B cell (primary cell): Measurements from ENCODE around the gene DNAI2. TPM values are rescaled to one million over a fixed set of nuclear protein-coding genes. Genes with fewer than 3 reads are reported as not detected.

Experiments used
- ATAC-seq: fragments of 200-7000 bp; cut with Tn5 transposase; one replicate; pipeline ENCODE4 v1.10.0; 2021; ENCODE audit warnings: low read depth, mild to moderate bottlenecking, moderate number of reproducible peaks, moderate library complexity
- CTCF ChIA-PET: fragments of 350-600 bp; sonication (Branson Sonifier 250); formaldehyde crosslinking; loops from one replicate; lab custom pipeline; 2021; ENCODE audit warnings: antibody characterized with exemption, inconsistent platforms; lab: Charles Lee
- POLR2A ChIA-PET: fragments of 350-600 bp; sonication (Branson Sonifier 250); formaldehyde crosslinking; loops from one replicate; lab custom pipeline; 2021; ENCODE audit warnings: antibody characterized with exemption; lab: Charles Lee
- DNase-seq: peaks from one replicate; pipeline ENCODE4 v3.0.0; 2013
- H2AFZ ChIP-seq: 2 replicates; pipeline ENCODE4 v1.6.1; 2012; ENCODE audit warnings: mild to moderate bottlenecking, low read depth, low read length; ENCODE audit not compliant: insufficient read depth, poor library complexity, severe bottlenecking
- H3K27ac ChIP-seq, 2 donors: 1 replicate in 1 of 2; 2 replicates in 1 of 2; pipeline ENCODE4 v1.5.1; 2012 to 2013; ENCODE audit warnings: low read length in 2 of 2, mild to moderate bottlenecking in 2 of 2, moderate library complexity in 1 of 2
- H3K27me3 ChIP-seq, 4 experiments: fragments of 200-600 bp in 1 of 4; sonication (generic) in 1 of 4; replicated peaks in 1 of 4; 1 replicate in 2 of 4; 2 replicates in 2 of 4; pipeline versions ENCODE4 v1.6.1 to v1.7.0; 2013 to 2016; ENCODE audit warnings: low read length in 3 of 4, mild to moderate bottlenecking in 2 of 4, mixed read lengths in 1 of 4, moderate library complexity in 1 of 4; ENCODE audit not compliant: insufficient read depth in 4 of 4, control insufficient read depth in 3 of 4; ENCODE audit errors: control extremely low read depth in 1 of 4
- H3K36me3 ChIP-seq, 2 experiments: replicated peaks in 1 of 2; 1 replicate in 1 of 2; 2 replicates in 1 of 2; pipeline versions ENCODE4 v1.6.1 to v1.7.1; 2013; ENCODE audit warnings: low read length in 1 of 2; ENCODE audit not compliant: insufficient read depth in 2 of 2, control insufficient read depth in 1 of 2; ENCODE audit errors: control extremely low read depth in 1 of 2, extremely low read depth in 1 of 2
- H3K4me1 ChIP-seq, 2 donors: fragments of 200-600 bp in 1 of 2; sonication (generic) in 1 of 2; 1 replicate in 1 of 2; 2 replicates in 1 of 2; pipeline versions ENCODE4 v1.5.1 to v1.6.1; 2013 to 2017; ENCODE audit warnings: low read length in 2 of 2; ENCODE audit not compliant: control insufficient read depth in 2 of 2, insufficient read depth in 2 of 2
- H3K4me2 ChIP-seq: replicated peaks from 2 replicates; pipeline ENCODE3; 2012; ENCODE audit warnings: mild to moderate bottlenecking, low read depth, low read length; ENCODE audit not compliant: poor library complexity, severe bottlenecking
- H3K4me3 ChIP-seq, 5 experiments: fragments of 200-600 bp in 1 of 5; sonication (generic) in 1 of 5; 1 replicate in 3 of 5; 2 replicates in 2 of 5; pipeline versions ENCODE4 v1.5.1 to v1.7.0; 2011 to 2016; ENCODE audit warnings: low read length in 4 of 5, mild to moderate bottlenecking in 4 of 5, low read depth in 2 of 5, control low read depth in 1 of 5, moderate library complexity in 1 of 5; ENCODE audit not compliant: insufficient read depth in 1 of 5; ENCODE audit errors: control extremely low read depth in 1 of 5, extremely low read depth in 1 of 5
- H3K79me2 ChIP-seq: fragments of 200-600 bp; sonication (generic); one replicate; pipeline ENCODE4 v1.6.0; 2016; ENCODE audit warnings: low read length; ENCODE audit not compliant: control insufficient read depth, insufficient read depth
- H3K9ac ChIP-seq: fragments of 200-600 bp; sonication (generic); 2 replicates; pipeline ENCODE4 v1.6.1; 2017; ENCODE audit warnings: mild to moderate bottlenecking, low read length, moderate library complexity
- H3K9me3 ChIP-seq, 3 donors: one replicate each; pipeline versions ENCODE4 v1.6.1 to v1.7.1; 2013; ENCODE audit warnings: low read length in 2 of 3; ENCODE audit not compliant: control insufficient read depth in 2 of 3, insufficient read depth in 1 of 3; ENCODE audit errors: control extremely low read depth in 1 of 3
- H4K20me1 ChIP-seq: 2 replicates; pipeline ENCODE4 v1.6.0; 2012; ENCODE audit warnings: mild to moderate bottlenecking, low read length; ENCODE audit not compliant: insufficient read depth, control insufficient read depth, poor library complexity, severe bottlenecking
- H3K27ac Mint-ChIP-seq: one replicate; pipeline ENCODE4 v1.8.0; 2021; ENCODE audit warnings: mixed read lengths
- H3K27me3 Mint-ChIP-seq: one replicate; pipeline ENCODE4 v1.8.0; 2021; ENCODE audit warnings: mixed read lengths
- H3K4me1 Mint-ChIP-seq: one replicate; pipeline ENCODE4 v1.8.0; 2021; ENCODE audit warnings: mixed read lengths
- H3K4me3 Mint-ChIP-seq: one replicate; pipeline ENCODE4 v1.8.0; 2021; ENCODE audit warnings: mixed read lengths
- H3K9me3 Mint-ChIP-seq: one replicate; pipeline ENCODE4 v1.8.0; 2022; ENCODE audit warnings: mixed read lengths; ENCODE audit not compliant: insufficient read depth
- CTCF ChIP-seq: fragments of 200-600 bp; IDR thresholded peaks from one replicate; pipeline ENCODE4 v1.8.0; 2022; ENCODE audit warnings: antibody characterized with exemption, mild to moderate bottlenecking
- EZH2 ChIP-seq: IDR thresholded peaks from 2 replicates; pipeline ENCODE4 v1.6.1; 2012; ENCODE audit warnings: borderline replicate concordance, low read depth, mild to moderate bottlenecking, moderate library complexity, low read length; ENCODE audit not compliant: insufficient read depth, poor library complexity, severe bottlenecking
- WGBS: methylation state at CpG from one replicate; pipeline ENCODE4 v1.1.5; 2013; ENCODE audit warnings: missing lambda C conversion rate; ENCODE audit not compliant: insufficient coverage; 5-methylcytosine and 5-hydroxymethylcytosine counted together
- intact Hi-C: fragments of 100-400 bp; cut with micrococcal nuclease; formaldehyde crosslinking; loops from one replicate; pipeline ENCODE4 v1.10.0; 2022
- polyA plus RNA-seq: library from polyadenylated mRNA; depleted of rRNA; stranded (reverse); fragments of >200 nt; gene quantifications from 2 replicates; pipeline ENCODE4 v1.2.3, GENCODE V29; 2012
- total RNA-seq, 2 donors: library from RNA; stranded (reverse); fragments of 120-200 nt in 1 of 2; gene quantifications; 1 replicate in 1 of 2; 2 replicates in 1 of 2; pipeline versions ENCODE4 v1.2.3 to v1.2.4, GENCODE V29; 2013 to 2022

Gene DNAI2
- total and polyA plus RNA-seq, 2 donors (not counting 1 experiment from before 2014, with no cell fraction given): not detected

DNA sequence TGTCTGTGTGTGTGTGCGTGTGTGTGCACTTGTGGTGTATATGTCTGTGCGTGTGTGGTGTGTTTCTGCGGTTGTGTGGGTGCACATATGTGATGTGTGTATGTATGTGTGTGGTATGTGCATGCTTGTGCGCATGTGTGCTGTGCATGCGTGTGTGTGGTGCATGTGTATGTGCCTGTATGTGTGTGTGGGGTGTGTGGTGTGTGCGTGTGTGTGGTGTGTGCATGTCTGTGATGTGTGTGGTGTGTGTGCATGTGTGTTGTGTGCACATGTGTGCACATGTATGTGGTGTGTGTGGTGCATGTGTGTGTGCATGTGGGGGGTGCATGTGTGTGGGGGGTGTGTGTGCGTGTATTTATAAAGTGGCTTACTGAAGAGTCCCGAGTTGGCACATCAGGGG, 23.0 kb upstream of the DNAI2 start:
- no peak for DNase-seq
- Histone ChIP-seq H3K4me1 (no peaks in the 10 kb centered on the region), H3K9ac (no peak overlapping the region), H4K20me1 (no peaks in the 10 kb centered on the region), H3K79me2 (no peaks in the 10 kb centered on the region), H3K4me2 (no peak overlapping the region), H3K4me3 (no peak overlapping the region), H2AFZ (no peak overlapping the region), H3K27ac (no peak overlapping the region), H3K27me3 (peaks cover 0 to 2% (median 0%) of the 10 kb centered on the region in 4 experiments), H3K9me3 (no peaks in the 10 kb centered on the region), H3K36me3 (no peaks in the 10 kb centered on the region)
- intact Hi-C loops: no loop called here
- no peak overlapping the region for H3K4me3 Mint-ChIP-seq
- ChIA-PET POLR2A (no interaction called here), CTCF (no interaction called here)
- TF ChIP-seq EZH2 (no peak), CTCF (no peak)
- 100% methylated on average over 6 of the region's 8 CpGs for WGBS
- no peaks in the 10 kb centered on the region for H3K27me3 Mint-ChIP-seq
- no peaks in the 10 kb centered on the region for H3K4me1 Mint-ChIP-seq
- H3K9me3 Mint-ChIP-seq: no peaks in the 10 kb centered on the region
- ATAC-seq: no peak
- H3K27ac Mint-ChIP-seq: no peak overlapping the region

- WGBS: 98% methylated on average over 6 of the region's 6 CpGs
- CTCF ChIA-PET: no interaction called here
- POLR2A ChIA-PET: no interaction called here
Observed at GRCh38 chr17:74251569-74251968, 22.5 kb upstream of the DNAI2 start.

More at GRCh38 chr17:74251569-74251968, 22.5 kb upstream of the DNAI2 start:
- intact Hi-C loops: no loop called here
- TF ChIP-seq CTCF: no peak
- no peak for TF ChIP-seq EZH2
- Histone ChIP-seq H3K9ac (no peak overlapping the region), H3K36me3 (no peaks in the 10 kb centered on the region), H4K20me1 (no peaks in the 10 kb centered on the region), H3K4me1 (no peaks in the 10 kb centered on the region), H3K27me3 (peaks cover 0 to 2% (median 0%) of the 10 kb centered on the region in 4 experiments), H2AFZ (no peak overlapping the region), H3K79me2 (no peaks in the 10 kb centered on the region), H3K27ac (no peak overlapping the region), H3K4me2 (no peak overlapping the region), H3K4me3 (no peak overlapping the region), H3K9me3 (no peaks in the 10 kb centered on the region)
- no peak overlapping the region for H3K27ac Mint-ChIP-seq
- DNase-seq: no peak
- no peaks in the 10 kb centered on the region for H3K4me1 Mint-ChIP-seq
- no peak overlapping the region for H3K4me3 Mint-ChIP-seq
- H3K27me3 Mint-ChIP-seq: no peaks in the 10 kb centered on the region
- no peaks in the 10 kb centered on the region for H3K9me3 Mint-ChIP-seq
- no peak for ATAC-seq
